HT-29 (cell line): ENCODE measurements around the gene LHFPL3. TPM values are rescaled to one million over a fixed set of nuclear protein-coding genes. Genes with fewer than 3 reads are reported as not detected.
A peak's percentile ranks its signal among the peaks of the same experiment; 100 is the strongest.

Experiments
- DNase-seq: peaks from one replicate; pipeline ENCODE4 v3.0.0-alpha.2; 2015; ENCODE audit warnings: low spot score
- total RNA-seq: library from RNA; depleted of rRNA; stranded (reverse); fragments of >200 nt; shearing (Covaris generic); gene quantifications from 2 replicates; pipeline ENCODE4 v1.2.3, GENCODE V29; 2014

The LHFPL3 gene
- total RNA-seq, 1 experiment from 2014 or later = not detected

- no peak for DNase-seq
Measured at GRCh38 chr7:104371216-104371979, 43.0 kb downstream of the LHFPL3 start.

GRCh38 chr7:104371980-104372357 is 43.6 kb downstream of the LHFPL3 start:
- DNase-seq = no peak

- no peak for DNase-seq
Measured at GRCh38 chr7:104382616-104383015, 54.2 kb downstream of the LHFPL3 start.

GRCh38 chr7:104386943-104387342 is 58.5 kb downstream of the LHFPL3 start:
- DNase-seq = no peak

- no peak for DNase-seq
Measured at GRCh38 chr7:104388222-104388621, 59.8 kb downstream of the LHFPL3 start.

GRCh38 chr7:104395162-104395561 is 66.8 kb downstream of the LHFPL3 start:
- DNase-seq = no peak

- no peak for DNase-seq
Measured at GRCh38 chr7:104397442-104397841, 69.0 kb downstream of the LHFPL3 start.

- no peak for DNase-seq
Measured at GRCh38 chr7:104408371-104408770, 80.0 kb downstream of the LHFPL3 start.

- DNase-seq = no peak
Measured at GRCh38 chr7:104410742-104411141, 82.3 kb downstream of the LHFPL3 start.

- no peak for DNase-seq
Measured at GRCh38 chr7:104412911-104413310, 84.5 kb downstream of the LHFPL3 start.

GRCh38 chr7:104414216-104414615 is 85.8 kb downstream of the LHFPL3 start:
- no peak for DNase-seq

- peak; percentile 42 for DNase-seq
Measured at GRCh38 chr7:104415700-104416099, 87.3 kb downstream of the LHFPL3 start.

- no peak for DNase-seq
Measured at GRCh38 chr7:104416866-104417393, 88.5 kb downstream of the LHFPL3 start.

GRCh38 chr7:104431930-104432329 is 103.5 kb downstream of the LHFPL3 start:
- no peak for DNase-seq

GRCh38 chr7:104434129-104434528 is 105.7 kb downstream of the LHFPL3 start:
- DNase-seq = no peak

GRCh38 chr7:104442481-104442880 is 114.1 kb downstream of the LHFPL3 start:
- DNase-seq = no peak

- no peak for DNase-seq
Measured at GRCh38 chr7:104444017-104444416, 115.6 kb downstream of the LHFPL3 start.

GRCh38 chr7:104445393-104445792 is 117.0 kb downstream of the LHFPL3 start:
- no peak for DNase-seq

GRCh38 chr7:104450861-104451260 is 122.5 kb downstream of the LHFPL3 start:
- DNase-seq = no peak

GRCh38 chr7:104453190-104453589 is 124.8 kb downstream of the LHFPL3 start:
- no peak for DNase-seq

GRCh38 chr7:104458875-104459274 is 130.5 kb downstream of the LHFPL3 start:
- DNase-seq = no peak

GRCh38 chr7:104469166-104469820 is 140.9 kb downstream of the LHFPL3 start:
- DNase-seq = no peak

GRCh38 chr7:104480529-104480928 is 152.1 kb downstream of the LHFPL3 start:
- DNase-seq = no peak
